ENCODE results near the gene ENTREP3. TPM values are rescaled to one million over a fixed set of nuclear protein-coding genes. Genes with fewer than 3 reads are reported as not detected.
A peak's percentile ranks its signal among the peaks of the same experiment; 100 is the strongest.

ENTREP3 gene
- total RNA-seq, 1 experiment from 2014 or later, result 7.7 TPM

DNA sequence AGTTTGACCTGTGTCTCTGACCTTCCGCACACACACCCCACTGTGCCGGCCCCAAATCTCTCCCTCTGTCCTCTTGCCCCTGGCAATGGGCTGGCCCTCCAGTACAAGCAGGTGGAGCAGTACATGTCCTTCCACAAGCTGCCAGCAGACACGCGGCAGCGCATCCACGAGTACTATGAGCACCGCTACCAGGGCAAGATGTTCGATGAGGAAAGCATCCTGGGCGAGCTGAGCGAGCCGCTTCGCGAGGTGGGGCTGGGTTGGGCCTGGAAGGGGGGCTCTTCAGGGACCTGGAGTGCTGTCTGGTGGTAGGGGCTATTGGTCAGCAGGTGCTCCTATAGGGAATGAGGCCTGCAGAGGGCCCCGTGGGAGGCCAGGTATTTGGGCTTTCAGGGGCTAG lies 29.8 kb upstream of the ENTREP3 start:
- no peaks in the 10 kb centered on the region for H3K27me3 ChIP-seq
- no peaks in the 10 kb centered on the region for H3K9me3 ChIP-seq
- no peak for DNase-seq
- H3K4me3 ChIP-seq, result no peak overlapping the region
- H3K36me3 ChIP-seq, result no peaks in the 10 kb centered on the region

DNA sequence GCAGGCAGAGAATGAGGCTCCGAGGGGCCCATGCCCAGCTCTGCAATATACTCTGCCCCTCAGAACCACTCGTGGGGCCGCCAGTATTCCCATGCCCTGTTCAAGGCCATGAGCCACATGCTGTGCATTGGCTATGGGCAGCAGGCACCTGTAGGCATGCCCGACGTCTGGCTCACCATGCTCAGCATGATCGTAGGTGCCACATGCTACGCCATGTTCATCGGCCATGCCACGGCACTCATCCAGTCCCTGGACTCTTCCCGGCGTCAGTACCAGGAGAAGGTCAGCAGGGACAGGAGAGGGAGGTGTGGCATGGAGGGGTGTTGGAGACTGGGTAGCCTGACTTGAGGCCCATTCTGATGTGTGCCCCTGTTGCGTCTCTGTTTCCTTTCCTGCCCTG lies 29.2 kb upstream of the ENTREP3 start:
- no peaks in the 10 kb centered on the region for H3K9me3 ChIP-seq
- no peak for DNase-seq
- no peaks in the 10 kb centered on the region for H3K36me3 ChIP-seq
- no peak overlapping the region for H3K4me3 ChIP-seq
- no peaks in the 10 kb centered on the region for H3K27me3 ChIP-seq

- Histone ChIP-seq H3K9me3 (no peaks in the 10 kb centered on the region), H3K36me3 (no peaks in the 10 kb centered on the region), H3K27me3 (no peaks in the 10 kb centered on the region), H3K4me3 (no peak overlapping the region)
- no peak for DNase-seq
Measured at GRCh38 chr1:155282488-155283091, 27.3 kb upstream of the ENTREP3 start.

- Histone ChIP-seq H3K36me3 (no peaks in the 10 kb centered on the region), H3K9me3 (no peaks in the 10 kb centered on the region), H3K27me3 (no peaks in the 10 kb centered on the region), H3K4me3 (no peak overlapping the region)
- no peak for DNase-seq
Measured at GRCh38 chr1:155279268-155279667, 24.0 kb upstream of the ENTREP3 start.

DNA sequence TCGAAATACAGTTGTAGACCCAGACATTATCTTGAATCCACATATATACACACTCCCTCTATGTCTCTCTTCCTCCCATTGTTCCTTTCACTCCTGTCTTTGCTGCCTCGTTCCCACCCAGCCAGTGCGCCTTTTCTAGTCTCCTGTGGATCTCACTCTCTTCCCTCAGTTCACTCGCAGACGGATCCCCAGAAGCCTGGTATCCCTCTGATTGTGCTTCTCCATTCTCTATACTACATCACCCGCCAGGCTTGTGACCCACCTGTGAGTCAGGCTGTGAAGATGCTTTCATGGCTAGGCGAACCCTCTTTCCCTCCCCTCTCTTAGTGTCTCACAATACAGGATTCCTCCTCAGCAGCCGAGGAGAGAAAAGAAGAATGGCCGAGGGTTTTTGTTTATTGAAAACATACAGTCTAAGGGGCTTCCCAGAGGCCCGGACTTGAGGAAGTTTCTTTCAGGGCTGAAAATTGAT lies 23.4 kb upstream of the ENTREP3 start:
- Histone ChIP-seq H3K9me3 (no peaks in the 10 kb centered on the region), H3K27me3 (no peaks in the 10 kb centered on the region), H3K4me3 (no peak overlapping the region), H3K36me3 (no peaks in the 10 kb centered on the region)
- no peak for DNase-seq

GRCh38 chr1:155277902-155278688 lies 22.8 kb upstream of the ENTREP3 start:
- H3K27me3 ChIP-seq, result no peaks in the 10 kb centered on the region
- peak overlapping the region; percentile 66 for H3K4me3 ChIP-seq
- DNase-seq, result peak; percentile 50
- no peaks in the 10 kb centered on the region for H3K9me3 ChIP-seq
- no peaks in the 10 kb centered on the region for H3K36me3 ChIP-seq

- Histone ChIP-seq H3K36me3 (peaks cover 1% of the 10 kb centered on the region), H3K27me3 (no peaks in the 10 kb centered on the region), H3K9me3 (no peaks in the 10 kb centered on the region), H3K4me3 (peak within 1 kb of the TSS; percentile 66)
- peak; percentile 92 for DNase-seq
Measured at GRCh38 chr1:155277070-155277901, 22.0 kb upstream of the ENTREP3 start, which contains the start of gene HCN3. Gene HCN3 (plus strand): TSS chr1:155277463. CDS start chr1:155277591, 128 bp downstream.

GRCh38 chr1:155273343-155274245 lies 18.3 kb upstream of the ENTREP3 start, which contains the start of gene CLK2:
Gene CLK2 (minus strand): TSS chr1:155273504. CDS start chr1:155270977, 2,527 bp downstream.
- no peaks in the 10 kb centered on the region for H3K9me3 ChIP-seq
- H3K27me3 ChIP-seq, result no peaks in the 10 kb centered on the region
- peaks cover 38% of the 10 kb centered on the region for H3K36me3 ChIP-seq
- peak; percentile 97 for DNase-seq
- H3K4me3 ChIP-seq, result peak within 1 kb of the TSS; percentile 77

- H3K27me3 ChIP-seq, result no peaks in the 10 kb centered on the region
- H3K9me3 ChIP-seq, result no peaks in the 10 kb centered on the region
- no peak for DNase-seq
- H3K36me3 ChIP-seq, result peaks cover 47% of the 10 kb centered on the region
- peak overlapping the region; percentile 77 for H3K4me3 ChIP-seq
Measured at GRCh38 chr1:155272466-155273342, 17.4 kb upstream of the ENTREP3 start.

DNA sequence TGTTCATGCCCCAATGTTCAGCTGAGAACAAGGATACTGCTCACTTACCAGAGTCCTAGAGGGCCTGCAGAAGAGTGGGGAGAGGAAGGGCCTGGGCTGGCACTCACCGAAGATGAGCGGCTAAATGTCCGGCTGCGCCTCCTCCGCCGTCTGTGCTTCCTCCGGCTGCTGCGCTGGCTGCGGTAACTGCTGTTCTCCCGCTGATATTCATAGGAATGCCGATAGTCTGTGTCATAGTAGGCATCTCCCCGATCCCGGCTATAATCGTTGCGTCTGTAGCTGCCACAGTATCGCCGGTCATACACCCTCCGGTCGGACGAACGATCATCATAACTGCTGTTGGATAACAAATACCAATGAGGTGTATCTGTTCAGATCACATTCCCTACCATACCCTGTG lies 14.1 kb upstream of the ENTREP3 start:
- H3K27me3 ChIP-seq, result no peaks in the 10 kb centered on the region
- peaks cover 79% of the 10 kb centered on the region for H3K36me3 ChIP-seq

DNA sequence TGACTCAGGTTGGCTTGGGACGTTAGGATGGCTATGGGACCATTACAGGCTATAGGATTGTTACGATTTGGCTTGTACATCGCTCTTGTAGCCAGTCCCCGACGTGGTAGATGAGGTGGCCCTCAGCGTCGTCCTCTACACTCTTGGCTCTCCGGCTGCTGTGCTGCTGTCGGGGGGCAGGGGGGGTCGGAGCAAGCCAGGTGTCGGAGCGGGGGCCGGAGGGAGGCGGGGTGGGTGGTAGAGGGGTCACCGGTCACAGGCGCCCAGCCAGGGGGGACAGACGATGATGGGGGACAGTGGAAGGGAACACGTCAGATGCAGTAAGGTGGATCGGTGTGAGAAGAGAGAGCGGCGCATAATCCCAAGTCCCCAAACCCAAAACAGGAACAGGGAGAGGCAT lies 13.3 kb upstream of the ENTREP3 start:
- H3K36me3 ChIP-seq, result peaks cover 86% of the 10 kb centered on the region
- no peak for DNase-seq
- H3K27me3 ChIP-seq, result no peaks in the 10 kb centered on the region
- H3K4me3 ChIP-seq, result no peak overlapping the region
- H3K9me3 ChIP-seq, result no peaks in the 10 kb centered on the region

More for the DNA sequence above, 14.1 kb upstream of the ENTREP3 start:
- Histone ChIP-seq H3K9me3 (no peaks in the 10 kb centered on the region), H3K4me3 (no peak overlapping the region)
- DNase-seq, result no peak

GRCh38 chr1:155267373-155267772 lies 12.1 kb upstream of the ENTREP3 start:
- peaks cover 98% of the 10 kb centered on the region for H3K36me3 ChIP-seq
- no peak for DNase-seq

GRCh38 chr1:155266553-155266952 lies 11.3 kb upstream of the ENTREP3 start:
- no peak for DNase-seq

More at GRCh38 chr1:155267373-155267772, 12.1 kb upstream of the ENTREP3 start:
- Histone ChIP-seq H3K27me3 (no peaks in the 10 kb centered on the region), H3K9me3 (no peaks in the 10 kb centered on the region), H3K4me3 (no peak overlapping the region)

DNA sequence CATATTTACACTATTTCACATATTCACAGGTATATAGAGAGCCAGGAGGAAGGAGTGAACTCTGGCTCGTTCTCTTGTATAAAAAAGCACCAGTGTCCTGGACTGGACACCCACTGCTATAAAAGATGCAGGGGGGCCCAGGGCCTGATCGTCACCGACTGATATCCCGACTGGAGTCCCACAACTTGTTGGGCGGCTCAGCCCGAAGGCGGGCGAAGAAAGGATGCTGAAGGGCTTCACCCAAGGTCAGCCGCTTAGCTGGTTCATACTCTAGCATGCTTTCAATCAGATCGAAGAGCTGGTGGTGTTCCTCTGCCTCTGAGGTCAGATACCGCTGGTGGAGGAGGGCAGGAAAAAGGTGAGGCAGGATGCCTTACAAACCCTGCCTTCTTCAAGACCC lies 7.8 kb upstream of the ENTREP3 start:
- Histone ChIP-seq H3K36me3 (peaks cover 79% of the 10 kb centered on the region), H3K27me3 (no peaks in the 10 kb centered on the region), H3K9me3 (no peaks in the 10 kb centered on the region), H3K4me3 (no peak overlapping the region)
- DNase-seq, result no peak

More at GRCh38 chr1:155266553-155266952, 11.3 kb upstream of the ENTREP3 start:
- peaks cover 90% of the 10 kb centered on the region for H3K36me3 ChIP-seq
- no peak overlapping the region for H3K4me3 ChIP-seq
- no peaks in the 10 kb centered on the region for H3K9me3 ChIP-seq
- H3K27me3 ChIP-seq, result no peaks in the 10 kb centered on the region

All from MG63 (cell line).